HepG2 (cell line): ENCODE data around the gene PNKD. TPM values are rescaled to one million over a fixed set of nuclear protein-coding genes. Genes with fewer than 3 reads are reported as not detected.
"Not testable (repeated sequence)": the region's sequence is repeated elsewhere in the genome, so short reads cannot be mapped to it uniquely, and the experiment has no call there.

Experiments used
- ATF1 ChIP-seq: IDR thresholded peaks from 2 replicates; pipeline ENCODE4 v1.6.1; 2016; ENCODE audit warnings: mild to moderate bottlenecking, control low read depth
- ELF3 ChIP-seq: IDR thresholded peaks from 2 replicates; pipeline ENCODE4 v1.6.1; 2016; ENCODE audit warnings: missing genetic modification reagents, missing compliant biosample characterization
- ERF ChIP-seq: IDR thresholded peaks from 2 replicates; pipeline ENCODE4 v1.6.1; 2018; ENCODE audit warnings: missing biosample characterization, missing genetic modification reagents
- HDAC2 ChIP-seq: sonication (generic); formaldehyde crosslinking; IDR thresholded peaks from 2 replicates; pipeline ENCODE4 v1.4.0; 2020; ENCODE audit warnings: missing genetic modification reagents
- HNF4A ChIP-seq: sonication (generic); formaldehyde crosslinking; IDR thresholded peaks from 2 replicates; pipeline ENCODE4 v1.4.0; 2020; ENCODE audit warnings: missing genetic modification reagents
- MAZ ChIP-seq, 2 experiments: sonication (generic) in 1 of 2; formaldehyde crosslinking in 1 of 2; IDR thresholded peaks; 2 replicates each; pipeline versions ENCODE4 v1.5.0 to v1.6.1; 2012 to 2020; ENCODE audit warnings: low read depth in 2 of 2, mild to moderate bottlenecking in 2 of 2, borderline replicate concordance in 1 of 2, improper control_type of control experiment in 1 of 2, low read length in 1 of 2, missing genetic modification reagents in 1 of 2, moderate library complexity in 1 of 2
- MEIS1 ChIP-seq: sonication (generic); formaldehyde crosslinking; IDR thresholded peaks from 2 replicates; pipeline ENCODE4 v1.9.0; 2021; ENCODE audit warnings: mild to moderate bottlenecking, missing genetic modification reagents, moderate library complexity, borderline replicate concordance
- MIXL1 ChIP-seq: IDR thresholded peaks from 2 replicates; pipeline ENCODE4 v1.6.1; 2016
- PHF21A ChIP-seq: sonication (generic); formaldehyde crosslinking; IDR thresholded peaks from 2 replicates; pipeline ENCODE4 v1.5.0; 2020; ENCODE audit warnings: mild to moderate bottlenecking, missing genetic modification reagents
- RARA ChIP-seq: IDR thresholded peaks from 2 replicates; pipeline ENCODE4 v1.6.1; 2016; ENCODE audit warnings: missing genetic modification reagents, missing compliant biosample characterization
- SOX5 ChIP-seq: IDR thresholded peaks from 2 replicates; pipeline ENCODE4 v1.6.1; 2016; ENCODE audit warnings: borderline replicate concordance
- SP4 ChIP-seq: sonication (generic); formaldehyde crosslinking; IDR thresholded peaks from 2 replicates; pipeline ENCODE4 v1.8.1; 2023; ENCODE audit warnings: mild to moderate bottlenecking, missing genetic modification reagents
- TCF7 ChIP-seq: sonication (generic); IDR thresholded peaks from 2 replicates; pipeline ENCODE4 v1.6.1; 2016; ENCODE audit warnings: antibody characterized with exemption, low read depth
- ZNF317 ChIP-seq: sonication (generic); formaldehyde crosslinking; IDR thresholded peaks from 2 replicates; pipeline ENCODE4 v1.5.0; 2020; ENCODE audit warnings: mild to moderate bottlenecking, missing genetic modification reagents
- ZNF335 ChIP-seq: sonication (generic); formaldehyde crosslinking; IDR thresholded peaks from 2 replicates; pipeline ENCODE4 v1.4.0; 2020; ENCODE audit warnings: missing genetic modification reagents
- ZNF747 ChIP-seq: sonication (generic); formaldehyde crosslinking; IDR thresholded peaks from 2 replicates; pipeline ENCODE4 v1.8.1; 2023; ENCODE audit warnings: missing genetic modification reagents, mild to moderate bottlenecking, borderline replicate concordance
- ZSCAN25 ChIP-seq: sonication (generic); formaldehyde crosslinking; IDR thresholded peaks from 2 replicates; pipeline ENCODE4 v1.8.0; 2022; ENCODE audit warnings: mild to moderate bottlenecking, missing genetic modification reagents
- polyA plus RNA-seq, 8 experiments: library from polyadenylated mRNA; depleted of rRNA in 3 of 8; stranded (reverse) in 7 of 8; unstranded in 1 of 8; fragments of >200 nt; fragmentation: Illumina TruSeq in 4 of 8; extraction: Trizol in 4 of 8; gene quantifications; 2 replicates each; pipeline versions ENCODE4 v1.2.1 to v1.2.3, GENCODE V29; 2011 to 2016; ENCODE audit warnings: low read depth in 4 of 8, missing spikeins in 1 of 8, mixed read lengths in 1 of 8; ENCODE audit not compliant: insufficient read depth in 1 of 8
- total RNA-seq, 5 experiments: library from RNA; depleted of rRNA; stranded (reverse); fragments of >200 nt; fragmentation: Illumina TruSeq; extraction: Trizol; gene quantifications; 2 replicates each; pipeline ENCODE4 v1.2.3, GENCODE V29; 2016; ENCODE audit warnings: low read depth in 1 of 5
- TF ChIP-seq, protein P1 (sequence below): sonication (generic); formaldehyde crosslinking; IDR thresholded peaks from 2 replicates; pipeline ENCODE4 v1.5.0; 2020; ENCODE audit warnings: mild to moderate bottlenecking, missing genetic modification reagents, borderline replicate concordance
- TF ChIP-seq, protein P2 (sequence below): sonication (generic); formaldehyde crosslinking; IDR thresholded peaks from 2 replicates; pipeline ENCODE4 v1.4.0; 2020; ENCODE audit warnings: missing genetic modification reagents
- TF ChIP-seq, protein P3 (sequence below): sonication (generic); formaldehyde crosslinking; IDR thresholded peaks from 2 replicates; pipeline ENCODE4 v1.4.0; 2020; ENCODE audit warnings: mild to moderate bottlenecking, missing genetic modification reagents

The PNKD gene
- total and polyA plus RNA-seq, 2 of the 13 experiments (the other 11 are each of a cell fraction or from before 2014, with no cell fraction given) = 55.9 to 80.4 TPM

DNA sequence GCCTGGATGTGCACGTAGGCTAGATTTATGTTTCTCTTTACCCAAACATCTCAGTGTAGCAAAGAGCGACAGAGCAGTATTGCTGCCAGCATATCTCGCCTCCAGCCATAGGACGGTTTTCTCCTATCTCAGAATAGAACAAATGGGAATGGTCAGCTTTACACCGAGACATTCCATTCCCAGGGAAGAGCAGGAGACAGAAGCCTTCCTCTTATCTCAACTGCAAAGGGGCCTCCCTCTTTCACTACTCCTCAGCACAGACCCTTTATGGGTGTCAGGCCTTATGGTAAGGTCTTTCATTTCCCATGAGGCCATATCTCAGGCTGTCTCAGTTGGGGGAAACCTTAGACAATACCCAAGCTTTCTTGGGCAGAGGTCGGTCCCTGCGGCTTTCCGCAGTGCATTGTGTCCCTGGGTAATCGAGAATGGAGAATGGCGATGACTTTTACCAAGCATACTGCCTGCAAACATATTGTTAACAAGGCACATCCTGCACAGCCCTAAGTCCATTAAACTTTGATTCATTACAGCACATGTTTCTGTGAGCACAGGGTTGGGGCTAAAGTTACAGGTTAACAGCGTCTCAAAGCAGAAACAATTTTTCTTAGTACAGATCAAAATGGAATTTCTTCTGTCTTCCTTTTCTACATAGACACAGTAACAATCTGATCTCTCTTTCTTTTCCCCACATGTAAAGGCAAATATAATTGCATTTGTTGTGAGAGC, 41.4 kb downstream of the PNKD start (continued):
- TF ChIP-seq ERF (CRISPR knock-in tag) = 0 out of 2 replicates have a peak, but pooled peaks have one; percentile 3
- 0 out of 2 replicates have a peak, but pooled peaks have one; percentile 8 for TF ChIP-seq TCF7
- peak; percentile 26; the same call in 1 of the 2 replicates for TF ChIP-seq HNF4A (CRISPR knock-in tag)
- TF ChIP-seq ATF1 = peak; percentile 41; the same call in 1 of the 2 replicates
- TF ChIP-seq, protein P1, sequence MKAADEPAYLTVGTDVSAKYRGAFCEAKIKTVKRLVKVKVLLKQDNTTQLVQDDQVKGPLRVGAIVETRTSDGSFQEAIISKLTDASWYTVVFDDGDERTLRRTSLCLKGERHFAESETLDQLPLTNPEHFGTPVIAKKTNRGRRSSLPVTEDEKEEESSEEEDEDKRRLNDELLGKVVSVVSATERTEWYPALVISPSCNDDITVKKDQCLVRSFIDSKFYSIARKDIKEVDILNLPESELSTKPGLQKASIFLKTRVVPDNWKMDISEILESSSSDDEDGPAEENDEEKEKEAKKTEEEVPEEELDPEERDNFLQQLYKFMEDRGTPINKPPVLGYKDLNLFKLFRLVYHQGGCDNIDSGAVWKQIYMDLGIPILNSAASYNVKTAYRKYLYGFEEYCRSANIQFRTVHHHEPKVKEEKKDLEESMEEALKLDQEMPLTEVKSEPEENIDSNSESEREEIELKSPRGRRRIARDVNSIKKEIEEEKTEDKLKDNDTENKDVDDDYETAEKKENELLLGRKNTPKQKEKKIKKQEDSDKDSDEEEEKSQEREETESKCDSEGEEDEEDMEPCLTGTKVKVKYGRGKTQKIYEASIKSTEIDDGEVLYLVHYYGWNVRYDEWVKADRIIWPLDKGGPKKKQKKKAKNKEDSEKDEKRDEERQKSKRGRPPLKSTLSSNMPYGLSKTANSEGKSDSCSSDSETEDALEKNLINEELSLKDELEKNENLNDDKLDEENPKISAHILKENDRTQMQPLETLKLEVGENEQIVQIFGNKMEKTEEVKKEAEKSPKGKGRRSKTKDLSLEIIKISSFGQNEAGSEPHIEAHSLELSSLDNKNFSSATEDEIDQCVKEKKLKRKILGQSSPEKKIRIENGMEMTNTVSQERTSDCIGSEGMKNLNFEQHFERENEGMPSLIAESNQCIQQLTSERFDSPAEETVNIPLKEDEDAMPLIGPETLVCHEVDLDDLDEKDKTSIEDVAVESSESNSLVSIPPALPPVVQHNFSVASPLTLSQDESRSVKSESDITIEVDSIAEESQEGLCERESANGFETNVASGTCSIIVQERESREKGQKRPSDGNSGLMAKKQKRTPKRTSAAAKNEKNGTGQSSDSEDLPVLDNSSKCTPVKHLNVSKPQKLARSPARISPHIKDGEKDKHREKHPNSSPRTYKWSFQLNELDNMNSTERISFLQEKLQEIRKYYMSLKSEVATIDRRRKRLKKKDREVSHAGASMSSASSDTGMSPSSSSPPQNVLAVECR (CRISPR knock-in tag) = 0 out of 2 replicates have a peak, but pooled peaks have one; percentile 12
- TF ChIP-seq, protein P2, sequence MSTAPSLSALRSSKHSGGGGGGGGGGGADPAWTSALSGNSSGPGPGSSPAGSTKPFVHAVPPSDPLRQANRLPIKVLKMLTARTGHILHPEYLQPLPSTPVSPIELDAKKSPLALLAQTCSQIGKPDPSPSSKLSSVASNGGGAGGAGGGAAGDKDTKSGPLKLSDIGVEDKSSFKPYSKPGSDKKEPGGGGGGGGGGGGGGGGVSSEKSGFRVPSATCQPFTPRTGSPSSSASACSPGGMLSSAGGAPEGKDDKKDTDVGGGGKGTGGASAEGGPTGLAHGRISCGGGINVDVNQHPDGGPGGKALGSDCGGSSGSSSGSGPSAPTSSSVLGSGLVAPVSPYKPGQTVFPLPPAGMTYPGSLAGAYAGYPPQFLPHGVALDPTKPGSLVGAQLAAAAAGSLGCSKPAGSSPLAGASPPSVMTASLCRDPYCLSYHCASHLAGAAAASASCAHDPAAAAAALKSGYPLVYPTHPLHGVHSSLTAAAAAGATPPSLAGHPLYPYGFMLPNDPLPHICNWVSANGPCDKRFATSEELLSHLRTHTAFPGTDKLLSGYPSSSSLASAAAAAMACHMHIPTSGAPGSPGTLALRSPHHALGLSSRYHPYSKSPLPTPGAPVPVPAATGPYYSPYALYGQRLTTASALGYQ (CRISPR knock-in tag) = peak; percentile 9; the same call in 1 of the 2 replicates
- TF ChIP-seq ELF3 = 0 out of 2 replicates have a peak, but pooled peaks have one; percentile 11
- 0 out of 2 replicates have a peak, but pooled peaks have one; percentile 21 for TF ChIP-seq RARA
- 0 out of 2 replicates have a peak, but pooled peaks have one; percentile 1 for TF ChIP-seq ZSCAN25 (CRISPR knock-in tag)
- peak; percentile 18; the same call in 1 of the 2 replicates for TF ChIP-seq MIXL1 (CRISPR knock-in tag)
- 0 out of 2 replicates have a peak, but pooled peaks have one; percentile 2 for TF ChIP-seq HDAC2 (CRISPR knock-in tag)
- TF ChIP-seq MEIS1 (CRISPR knock-in tag) = peak; percentile 21; the same call in 1 of the 2 replicates
- not testable (repeated sequence) for TF ChIP-seq MAZ (IDR thresholded peaks at IDR 0.05; ENCODE audit: borderline replicate concordance, low read depth, low read length)
- peak; percentile 18; the same call in 1 of the 2 replicates for TF ChIP-seq MAZ (CRISPR knock-in tag; IDR thresholded peaks at IDR 0.05; ENCODE audit: low read depth)
- peak; percentile 1; the same call in 1 of the 2 replicates for TF ChIP-seq SOX5 (CRISPR knock-in tag)
- 0 out of 2 replicates have a peak, but pooled peaks have one; percentile 1 for TF ChIP-seq SP4
- TF ChIP-seq ZNF747 = peak; percentile 53; the same call in 1 of the 2 replicates
- 0 out of 2 replicates have a peak, but pooled peaks have one; percentile 1 for TF ChIP-seq ZNF317
- TF ChIP-seq ZNF335 (CRISPR knock-in tag) = peak; percentile 6; the same call in 1 of the 2 replicates
- TF ChIP-seq, protein P3, sequence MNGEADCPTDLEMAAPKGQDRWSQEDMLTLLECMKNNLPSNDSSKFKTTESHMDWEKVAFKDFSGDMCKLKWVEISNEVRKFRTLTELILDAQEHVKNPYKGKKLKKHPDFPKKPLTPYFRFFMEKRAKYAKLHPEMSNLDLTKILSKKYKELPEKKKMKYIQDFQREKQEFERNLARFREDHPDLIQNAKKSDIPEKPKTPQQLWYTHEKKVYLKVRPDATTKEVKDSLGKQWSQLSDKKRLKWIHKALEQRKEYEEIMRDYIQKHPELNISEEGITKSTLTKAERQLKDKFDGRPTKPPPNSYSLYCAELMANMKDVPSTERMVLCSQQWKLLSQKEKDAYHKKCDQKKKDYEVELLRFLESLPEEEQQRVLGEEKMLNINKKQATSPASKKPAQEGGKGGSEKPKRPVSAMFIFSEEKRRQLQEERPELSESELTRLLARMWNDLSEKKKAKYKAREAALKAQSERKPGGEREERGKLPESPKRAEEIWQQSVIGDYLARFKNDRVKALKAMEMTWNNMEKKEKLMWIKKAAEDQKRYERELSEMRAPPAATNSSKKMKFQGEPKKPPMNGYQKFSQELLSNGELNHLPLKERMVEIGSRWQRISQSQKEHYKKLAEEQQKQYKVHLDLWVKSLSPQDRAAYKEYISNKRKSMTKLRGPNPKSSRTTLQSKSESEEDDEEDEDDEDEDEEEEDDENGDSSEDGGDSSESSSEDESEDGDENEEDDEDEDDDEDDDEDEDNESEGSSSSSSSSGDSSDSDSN (CRISPR knock-in tag) = peak; percentile 32; the same call in 1 of the 2 replicates
- peak; percentile 41; the same call in 1 of the 2 replicates for TF ChIP-seq PHF21A
